ENCODE data around the gene GPALPP1.

- TF ChIP-seq CTCF (IDR thresholded peaks at IDR 0.05) (no peak), POLR2A (IDR thresholded peaks at IDR 0.05) (no peak)
Observed at GRCh38 chr13:44976949-44977583, 12.3 kb upstream of the GPALPP1 start.

Data from thyroid gland (tissue), 4 donors.